ENCODE measurements around the gene BAD.

GRCh38 chr11:64233913-64234586 is 50.4 kb downstream of the BAD start, which contains the start of gene VEGFB:
- TF ChIP-seq CTCF (conservative IDR thresholded peaks at IDR 0.05; ENCODE audit: low read depth, low read length) = no peak
- TF ChIP-seq EZH2 (IDR thresholded peaks at IDR 0.05; ENCODE audit: low read length, unreplicated experiment) = no peak

Data from PC-3 (cell line).